Left ventricle myocardium inferior (tissue), 1 donor: ENCODE results near the gene ADCYAP1R1. TPM values are rescaled to one million over a fixed set of nuclear protein-coding genes. Genes with fewer than 3 reads are reported as not detected.

Source experiments
- DNase-seq: peaks from one replicate; pipeline ENCODE4 v3.0.0-alpha.2; 2020
- H3K27ac ChIP-seq: fragments of 200-600 bp; replicated peaks from 2 replicates; pipeline ENCODE4 v1.8.0; 2021
- H3K27me3 ChIP-seq: fragments of 200-600 bp; 2 replicates; pipeline ENCODE4 v1.8.0; 2021; ENCODE audit warnings: low read depth
- H3K36me3 ChIP-seq: fragments of 200-600 bp; 2 replicates; pipeline ENCODE4 v1.8.0; 2021
- H3K4me1 ChIP-seq: fragments of 200-600 bp; 2 replicates; pipeline ENCODE4 v1.8.0; 2021
- H3K4me3 ChIP-seq: fragments of 200-600 bp; 2 replicates; pipeline ENCODE4 v1.8.0; 2021; ENCODE audit warnings: mild to moderate bottlenecking, moderate library complexity
- H3K9me3 ChIP-seq: fragments of 200-600 bp; replicated peaks from 2 replicates; pipeline ENCODE4 v1.8.0; 2021
- CTCF ChIP-seq: fragments of 200-600 bp; IDR thresholded peaks from 2 replicates; pipeline ENCODE4 v1.8.0; 2021; ENCODE audit warnings: antibody characterized with exemption, mild to moderate bottlenecking, borderline replicate concordance
- intact Hi-C: fragments of 100-400 bp; cut with micrococcal nuclease; formaldehyde crosslinking; loops from one replicate; pipeline ENCODE4 v1.11.0; 2022
- total RNA-seq: library from RNA; stranded (reverse); fragmentation: NEBNext Ultra II Directional; extraction: Animal tissue kit (Norgen Biotek cat#: 25700); gene quantifications from one replicate; pipeline ENCODE4 v1.2.1, GENCODE V29; 2021
- donor health status: DM: no; HTN: yes; CAD: no; lungs with severe emphysema.

Gene ADCYAP1R1
- total RNA-seq, 1 donor from 2014 or later = 2.5 TPM

GRCh38 chr7:31084226-31084625 is 32.1 kb downstream of the ADCYAP1R1 start:
- Histone ChIP-seq H3K9me3 (no peaks in the 10 kb centered on the region), H3K27me3 (peaks cover 24% of the 10 kb centered on the region), H3K4me3 (no peak overlapping the region), H3K27ac (no peak overlapping the region), H3K4me1 (peaks cover 23% of the 10 kb centered on the region), H3K36me3 (no peaks in the 10 kb centered on the region)
- intact Hi-C loops = no loop called here
- no peak for TF ChIP-seq CTCF
- peak; percentile 7 for DNase-seq

GRCh38 chr7:31087351-31087750 is 35.2 kb downstream of the ADCYAP1R1 start:
- Histone ChIP-seq H3K4me1 (peaks cover 15% of the 10 kb centered on the region), H3K4me3 (no peak overlapping the region), H3K27ac (no peak overlapping the region), H3K27me3 (peaks cover 11% of the 10 kb centered on the region), H3K9me3 (no peaks in the 10 kb centered on the region), H3K36me3 (no peaks in the 10 kb centered on the region)
- no peak for TF ChIP-seq CTCF
- no peak for DNase-seq
- intact Hi-C loops = no loop called here

- TF ChIP-seq CTCF = no peak
- no peaks in the 10 kb centered on the region for H3K4me1 ChIP-seq
- peaks cover 55% of the 10 kb centered on the region for H3K27me3 ChIP-seq
- no peak overlapping the region for H3K27ac ChIP-seq
- no peak for DNase-seq
- H3K36me3 ChIP-seq = peaks cover 10% of the 10 kb centered on the region
- intact Hi-C loops = no loop called here
- H3K9me3 ChIP-seq = no peaks in the 10 kb centered on the region
- no peak overlapping the region for H3K4me3 ChIP-seq
Observed at GRCh38 chr7:31091924-31092434, 39.9 kb downstream of the ADCYAP1R1 start.

- no peak overlapping the region for H3K4me3 ChIP-seq
- H3K27ac ChIP-seq = no peak overlapping the region
- no peaks in the 10 kb centered on the region for H3K9me3 ChIP-seq
- no peaks in the 10 kb centered on the region for H3K4me1 ChIP-seq
- peaks cover 61% of the 10 kb centered on the region for H3K27me3 ChIP-seq
- intact Hi-C loops = no loop called here
- no peak for DNase-seq
- TF ChIP-seq CTCF = no peak
- H3K36me3 ChIP-seq = peaks cover 10% of the 10 kb centered on the region
Observed at GRCh38 chr7:31092606-31093005, 40.5 kb downstream of the ADCYAP1R1 start.

GRCh38 chr7:31093282-31093681 is 41.2 kb downstream of the ADCYAP1R1 start:
- DNase-seq = no peak
- Histone ChIP-seq H3K9me3 (no peaks in the 10 kb centered on the region), H3K4me1 (no peaks in the 10 kb centered on the region), H3K4me3 (no peak overlapping the region), H3K36me3 (peaks cover 10% of the 10 kb centered on the region), H3K27ac (no peak overlapping the region), H3K27me3 (peaks cover 68% of the 10 kb centered on the region)
- TF ChIP-seq CTCF = no peak
- intact Hi-C loops = no loop called here
